Raji (cell line): ENCODE data around the gene FADS1.

Source experiments
- POLR2A ChIP-seq: IDR thresholded peaks from 2 replicates; pipeline ENCODE4 v1.6.1; 2011; ENCODE audit warnings: low read depth, low read length, control low read depth; ENCODE audit not compliant: insufficient read depth

The FADS1 gene

DNA sequence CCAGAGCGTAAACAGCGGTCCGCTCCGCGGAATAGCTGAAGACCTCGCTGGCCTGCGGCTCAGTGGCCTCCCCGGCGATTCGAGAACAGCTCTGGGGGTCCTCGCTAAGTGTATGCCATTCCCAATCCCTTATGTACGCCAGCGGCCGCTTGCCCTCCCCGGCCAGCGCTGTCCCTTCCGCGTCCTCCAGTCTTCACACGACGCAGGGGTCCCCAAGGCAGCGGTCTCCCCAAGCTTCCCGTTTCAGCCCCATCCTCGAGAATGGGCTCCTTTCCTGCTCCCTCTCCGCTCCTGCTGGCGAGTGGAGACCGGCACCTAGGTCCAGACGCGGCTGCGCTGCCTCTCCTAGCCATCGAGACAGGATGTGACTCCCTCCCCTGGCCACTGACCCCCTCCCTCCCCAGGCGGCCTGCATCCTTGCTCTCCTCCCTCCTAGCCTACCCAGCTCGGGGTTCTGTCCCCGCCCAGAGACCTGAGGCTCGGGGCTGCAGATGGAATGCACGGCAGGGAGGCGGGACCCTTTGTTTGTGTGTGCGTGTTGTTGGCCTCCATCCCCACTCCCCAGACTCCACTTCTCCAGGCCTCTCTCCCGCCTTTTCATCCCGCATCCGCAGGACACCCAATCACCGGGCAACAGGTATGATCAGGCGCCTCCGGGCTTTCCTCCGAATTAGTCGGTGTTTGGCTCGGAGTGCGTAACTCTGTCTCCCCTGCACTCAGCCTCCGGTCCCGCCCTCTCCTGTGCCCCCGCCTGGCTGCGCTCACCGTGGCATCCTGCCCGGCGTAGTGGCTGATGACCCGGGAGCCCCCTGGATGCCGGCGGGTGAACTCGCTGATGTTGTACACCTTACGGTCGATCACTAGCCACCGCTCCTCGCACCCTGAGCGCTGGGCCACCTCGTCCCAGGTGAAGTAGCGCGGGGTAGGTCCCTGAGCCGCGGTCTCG, 740 bp downstream of the FADS1 start:
- no peak; the same call in 1 of the 2 replicates for TF ChIP-seq POLR2A

DNA sequence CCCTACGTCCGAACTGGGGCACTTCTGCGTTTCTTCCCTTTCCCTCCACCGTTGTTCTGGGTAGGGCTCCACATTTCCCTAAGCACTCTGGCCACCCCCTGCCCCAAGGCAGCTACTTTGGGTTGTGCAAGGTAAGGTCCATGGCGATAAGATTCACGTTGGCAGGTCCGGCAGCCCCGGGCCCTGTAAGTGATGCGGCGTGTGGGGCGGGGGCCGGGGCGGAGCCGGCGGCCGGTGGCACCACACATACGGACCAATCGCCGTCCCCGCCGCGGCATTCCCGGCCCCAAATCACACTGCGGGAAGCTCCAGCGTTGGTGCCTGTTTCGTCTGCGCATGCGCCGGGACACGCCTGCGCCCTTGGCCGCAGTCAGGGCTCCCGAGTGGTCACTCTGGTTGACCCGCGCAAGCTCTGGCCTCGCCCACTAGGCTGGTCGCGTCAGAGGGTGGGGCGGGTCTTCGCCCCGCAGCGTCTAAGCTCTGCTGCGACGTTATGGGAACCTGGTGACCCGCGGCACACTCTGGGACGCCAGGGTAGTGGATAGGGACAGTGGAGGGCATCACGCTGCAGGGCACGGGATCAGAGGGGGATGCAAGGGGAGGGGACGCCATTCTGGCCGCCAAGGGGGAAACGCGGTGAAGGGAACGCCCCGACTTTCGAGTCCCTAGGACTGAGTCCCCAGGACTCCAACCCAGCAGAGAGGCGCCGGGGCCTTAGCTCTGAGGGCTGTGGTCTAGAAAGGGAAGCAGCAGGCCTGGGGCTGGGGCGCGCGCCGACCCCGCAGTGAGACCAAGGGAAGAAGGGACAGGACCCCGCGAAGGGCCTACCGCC, 1.6 kb downstream of the FADS1 start:
- TF ChIP-seq POLR2A = 0 out of 2 replicates have a peak, but pooled peaks have one; percentile 1

DNA sequence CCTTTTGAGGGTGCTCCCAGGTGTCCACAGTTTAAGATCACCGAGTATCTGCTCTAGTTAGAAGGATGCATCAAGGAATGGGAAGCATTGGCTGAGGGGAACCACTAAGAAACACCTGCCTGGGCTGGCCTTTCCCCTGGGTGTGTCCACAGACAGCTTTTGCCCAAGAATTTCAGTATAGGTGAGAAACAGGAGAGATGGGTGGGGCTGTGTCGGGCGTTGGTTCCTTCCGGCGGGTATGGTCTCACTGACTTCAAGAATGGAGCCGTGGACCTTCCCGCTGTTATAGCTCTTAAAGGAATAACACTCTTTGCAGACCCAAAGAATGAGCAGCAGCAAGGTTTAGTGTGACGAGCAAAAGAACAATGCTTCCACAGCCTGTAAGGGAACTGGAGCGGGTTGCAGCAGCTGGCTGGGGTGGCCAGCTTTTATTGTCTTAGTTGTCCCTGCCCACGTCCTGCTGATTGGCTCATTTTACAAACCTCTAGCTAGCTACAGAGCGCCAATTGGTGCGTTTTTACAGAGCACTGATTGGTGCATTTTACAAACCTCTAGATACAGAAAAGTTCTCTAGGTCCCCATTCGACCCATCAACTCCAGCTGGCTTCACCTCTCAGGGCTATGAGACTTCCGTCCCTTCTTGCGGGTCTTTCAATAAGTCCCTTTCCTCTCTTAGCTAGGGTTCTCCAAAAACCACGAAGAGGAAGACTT, 2.4 kb downstream of the FADS1 start:
- TF ChIP-seq POLR2A = no peak

DNA sequence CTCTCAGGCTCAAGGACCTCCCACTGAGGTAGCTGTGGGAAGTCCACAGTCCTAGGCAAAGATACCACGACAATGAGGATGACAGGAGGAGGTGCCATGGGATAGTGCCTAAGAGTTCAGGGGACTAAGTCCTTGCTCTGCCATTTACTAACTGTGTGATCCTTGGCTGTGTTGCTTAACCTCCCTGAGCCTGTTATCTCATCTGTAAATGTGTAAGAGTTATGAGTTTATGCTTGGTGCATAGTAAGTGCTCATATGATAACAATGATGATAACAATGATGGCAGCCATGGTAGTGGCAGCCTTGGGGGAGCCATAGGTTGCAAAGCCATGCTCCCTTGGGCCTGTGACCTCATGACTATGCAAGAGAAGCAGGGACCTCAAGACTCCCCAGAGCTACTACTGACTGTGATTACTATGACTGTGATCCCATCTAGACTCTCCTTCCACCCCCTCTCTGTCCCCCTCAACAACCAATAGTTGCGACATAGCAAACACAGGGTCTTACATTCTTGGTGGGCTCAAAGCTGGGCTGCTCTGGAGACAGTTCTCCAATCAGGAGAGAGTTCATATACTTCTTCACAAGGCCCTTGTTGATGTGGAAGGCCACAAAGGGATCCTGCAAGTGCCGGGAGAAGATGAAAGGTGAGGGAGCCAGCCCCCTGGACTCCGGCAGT, 3.9 kb downstream of the FADS1 start:
- no peak for TF ChIP-seq POLR2A

DNA sequence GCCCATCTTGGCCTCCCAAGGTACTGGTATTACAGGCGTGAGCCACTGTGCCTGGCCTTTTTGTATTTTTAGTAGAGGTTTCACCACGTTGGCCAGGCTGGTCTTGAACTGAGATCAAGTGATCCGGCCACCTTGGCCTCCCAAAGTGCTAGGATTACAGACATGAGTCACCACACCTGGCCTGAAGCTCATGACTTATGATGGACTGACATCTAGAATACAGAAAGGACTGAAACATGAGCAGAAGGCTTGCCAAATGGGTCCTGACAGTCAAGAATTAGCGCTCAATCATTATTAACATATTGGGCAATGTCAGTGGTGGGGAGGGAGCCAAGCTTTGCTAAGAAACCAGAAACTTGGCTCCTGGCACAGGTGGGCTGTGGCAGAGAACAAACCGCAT, 5.0 kb downstream of the FADS1 start:
- TF ChIP-seq POLR2A = no peak

DNA sequence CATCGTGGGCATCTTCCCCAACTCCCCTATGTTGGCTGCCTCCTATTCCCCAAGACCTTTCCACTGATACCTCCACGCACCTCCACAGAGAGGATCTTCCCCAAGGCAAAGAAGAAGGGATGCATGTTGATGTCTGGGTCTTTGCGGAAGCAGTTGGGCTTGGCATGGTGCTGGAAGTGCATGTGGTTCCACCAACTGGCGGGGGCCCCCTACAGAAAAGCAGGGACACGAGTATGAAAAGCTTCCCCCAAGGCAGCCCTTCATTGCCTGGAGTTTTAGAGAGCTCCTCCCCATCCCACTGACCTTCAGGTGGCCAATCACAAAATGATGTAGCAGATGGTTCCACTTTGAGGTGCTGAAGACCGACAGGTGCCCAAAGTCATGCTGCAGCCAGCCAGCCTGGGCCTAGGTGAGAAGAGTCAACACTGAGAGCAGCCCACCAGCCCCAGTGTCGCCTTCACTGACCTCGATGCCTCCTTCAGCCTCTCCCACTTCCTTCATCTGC, 6.1 kb downstream of the FADS1 start:
- TF ChIP-seq POLR2A = no peak

DNA sequence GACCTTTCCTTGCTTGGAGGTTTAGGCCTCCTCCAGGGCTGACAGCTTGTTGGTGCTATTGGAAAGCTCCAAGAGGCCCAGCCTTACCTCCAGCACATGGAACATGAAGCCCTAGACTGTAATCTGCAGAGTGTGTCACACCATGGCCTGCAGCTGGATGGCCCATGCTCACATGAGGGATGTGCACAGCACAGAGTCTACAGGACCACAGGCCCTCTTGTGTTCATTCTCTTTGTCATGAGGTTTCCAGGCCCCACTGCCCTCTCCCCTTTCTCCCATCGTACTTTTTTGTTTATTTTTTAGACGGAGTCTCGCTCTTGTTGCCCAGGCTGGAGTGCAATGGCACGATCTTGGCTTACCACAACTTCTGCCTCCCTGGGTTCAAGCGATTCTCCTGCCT, 10.0 kb downstream of the FADS1 start:
- TF ChIP-seq POLR2A = no peak

DNA sequence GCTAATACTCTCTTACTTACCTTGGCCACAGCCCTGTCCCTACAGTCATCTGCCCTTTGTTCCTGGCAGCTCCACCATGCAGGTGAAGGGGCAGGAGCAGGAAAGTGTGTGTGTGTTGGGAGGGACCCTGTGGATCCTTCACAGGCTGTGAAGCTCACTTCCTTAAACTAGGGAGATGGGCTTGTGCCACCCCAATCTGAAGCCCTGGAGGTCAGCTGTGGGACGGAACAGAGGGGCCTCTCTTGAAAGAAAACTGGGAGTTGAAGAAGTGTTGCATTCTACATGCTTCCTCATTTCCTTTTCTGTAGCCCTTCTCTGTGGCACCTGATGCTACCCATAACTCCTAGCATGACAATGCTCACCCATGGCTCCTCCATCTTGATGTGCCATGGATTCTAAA, 11.7 kb downstream of the FADS1 start:
- no peak for TF ChIP-seq POLR2A

DNA sequence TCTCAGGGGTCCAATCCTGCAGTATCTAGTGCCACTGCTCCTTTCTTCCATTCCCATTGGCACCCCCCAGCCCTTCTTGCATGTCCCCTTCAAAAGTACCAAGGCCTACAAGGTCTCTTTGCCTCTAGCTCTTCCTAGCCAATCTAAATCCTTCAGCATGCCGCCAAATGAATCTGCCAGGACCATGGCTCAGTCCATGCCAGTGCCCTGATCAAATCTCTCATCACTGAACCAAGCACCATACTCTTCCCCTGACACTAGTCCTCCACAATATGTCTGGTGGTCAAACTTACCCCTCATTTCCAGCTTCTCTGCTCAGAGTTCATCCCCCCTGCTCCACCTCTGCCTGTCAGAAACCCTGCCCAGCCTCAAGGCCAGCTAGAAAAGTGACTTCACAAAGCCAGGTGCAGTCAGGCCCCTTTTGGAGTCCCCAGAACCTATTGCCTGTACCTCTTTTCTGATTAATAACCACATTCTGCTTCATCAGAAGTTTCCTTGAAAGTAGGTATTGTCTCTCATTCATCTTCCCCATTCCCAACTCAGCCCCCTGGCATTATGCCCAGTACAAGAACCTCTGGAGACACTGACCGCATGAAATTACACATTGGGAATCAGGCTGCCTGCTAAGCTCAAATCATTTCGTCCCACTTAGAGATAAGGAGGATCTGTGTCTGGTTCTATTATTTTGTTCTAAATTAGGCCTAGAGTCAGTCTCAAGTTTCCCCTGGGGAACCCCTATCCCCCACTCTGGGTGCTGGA, 12.7 kb downstream of the FADS1 start:
- TF ChIP-seq POLR2A = no peak

DNA sequence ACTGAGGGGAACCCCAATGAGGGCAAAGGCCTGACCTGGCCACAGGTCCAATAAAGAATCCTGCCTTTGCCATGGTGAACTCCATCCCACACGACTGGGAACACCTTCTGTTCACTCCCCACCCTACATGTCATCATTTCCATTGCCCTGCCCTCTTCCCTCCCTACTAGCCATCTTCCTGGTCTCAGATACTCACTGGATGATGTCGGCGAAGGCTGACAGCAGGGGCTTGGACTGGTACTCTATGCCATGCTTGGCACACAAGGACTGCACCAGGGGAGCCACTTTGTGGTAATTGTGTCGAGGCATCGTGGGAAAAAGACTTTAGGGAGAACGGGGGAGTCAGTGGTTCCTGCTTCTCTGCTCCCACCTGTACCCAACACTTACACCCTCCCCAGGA, 14.2 kb downstream of the FADS1 start:
- TF ChIP-seq POLR2A = no peak

DNA sequence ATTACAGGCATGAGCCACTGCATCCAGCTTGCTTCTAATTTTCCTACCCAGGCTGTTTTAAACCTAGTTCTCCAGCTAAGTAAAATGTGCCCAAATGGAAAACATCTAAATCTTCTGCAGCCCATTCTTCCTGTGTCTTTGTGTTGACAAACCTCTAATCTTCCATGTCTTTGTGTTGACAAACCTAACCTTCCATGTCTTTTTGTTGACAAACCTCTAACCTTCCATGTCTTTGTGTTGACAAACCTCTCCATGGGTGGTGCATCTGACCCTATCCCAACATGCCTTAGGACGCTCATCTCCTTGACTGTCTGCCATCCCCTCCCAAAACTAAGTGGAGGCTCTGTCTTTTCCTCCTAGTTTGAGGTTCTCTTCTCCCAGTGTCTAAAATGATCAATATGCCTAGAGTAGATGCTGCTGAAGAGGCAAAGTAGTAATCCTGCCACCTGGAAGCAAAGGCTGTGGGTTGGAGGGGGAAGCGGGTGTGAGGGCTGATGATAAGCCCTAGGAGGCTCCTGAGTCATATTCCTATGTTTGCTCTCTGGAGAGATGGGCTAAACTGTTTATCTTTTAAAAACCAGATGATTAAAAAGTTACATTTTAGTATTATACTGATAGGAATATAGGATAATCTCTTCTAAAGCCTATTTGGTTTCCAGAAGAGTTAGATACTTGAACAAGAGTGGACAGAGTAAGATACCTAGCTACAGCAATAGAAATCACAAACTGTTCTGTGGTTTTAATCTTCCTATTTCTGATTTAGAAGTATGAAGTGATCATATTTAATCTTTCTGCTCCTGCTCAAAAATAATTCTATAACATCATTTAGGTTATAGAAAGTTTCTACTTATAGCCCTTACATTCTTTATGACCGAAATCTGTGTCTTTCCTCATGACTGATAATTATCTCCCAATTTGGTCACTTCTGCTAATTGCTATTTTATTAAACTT, 16.2 kb downstream of the FADS1 start:
- no peak for TF ChIP-seq POLR2A

DNA sequence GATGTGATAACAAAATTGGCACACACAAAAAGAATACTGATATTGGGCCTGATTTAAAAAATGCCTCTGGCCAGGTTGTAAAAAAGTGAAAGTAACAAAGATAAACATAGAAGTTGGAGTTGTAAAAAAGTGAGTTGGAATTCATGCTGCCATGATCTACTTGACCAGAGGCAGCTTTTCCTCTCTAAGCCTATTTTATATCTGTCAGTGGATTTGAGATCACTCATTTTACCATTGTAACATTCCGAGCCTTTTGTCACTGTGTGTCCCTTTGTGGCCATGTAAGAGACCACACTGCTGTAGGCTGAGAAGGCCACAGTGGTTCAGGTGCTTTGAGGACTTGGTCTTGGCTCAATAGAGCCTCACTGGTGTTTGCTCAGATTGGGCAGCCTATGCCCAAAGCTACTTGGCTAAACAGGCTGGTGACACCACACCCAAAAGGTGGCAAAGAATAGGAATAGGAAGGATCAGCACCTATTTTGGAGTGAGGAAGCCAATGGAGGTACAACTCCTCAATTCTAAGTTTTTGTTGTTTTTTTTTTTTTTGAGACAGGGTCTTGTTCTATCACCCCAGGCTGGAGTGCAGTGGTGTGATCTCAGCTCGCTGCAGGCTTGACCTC, 17.0 kb downstream of the FADS1 start:
- no peak for TF ChIP-seq POLR2A
